NT2/D1 (cell line): ENCODE measurements around the gene GLI1.
"Not testable (repeated sequence)": the region's sequence is repeated elsewhere in the genome, so short reads cannot be mapped to it uniquely, and the experiment has no call there.

Experiments used
- DNase-seq: peaks from one replicate; pipeline ENCODE4 v3.0.0-alpha.2; 2011; ENCODE audit warnings: low read depth, low spot score
- H3K27me3 ChIP-seq: 2 replicates; pipeline ENCODE4 v1.6.0; 2011; ENCODE audit warnings: mild to moderate bottlenecking; ENCODE audit not compliant: insufficient read length, insufficient read depth
- H3K36me3 ChIP-seq: 2 replicates; pipeline ENCODE4 v1.6.1; 2011; ENCODE audit warnings: mild to moderate bottlenecking, low read length, mixed read lengths; ENCODE audit not compliant: insufficient read depth, insufficient read length
- H3K4me1 ChIP-seq: 2 replicates; pipeline ENCODE4 v1.5.1; 2011; ENCODE audit not compliant: insufficient read depth, insufficient read length
- H3K4me3 ChIP-seq: 2 replicates; pipeline ENCODE4 v1.5.1; 2011; ENCODE audit warnings: low read depth; ENCODE audit not compliant: insufficient read length
- H3K9ac ChIP-seq: 2 replicates; pipeline ENCODE4 v1.6.0; 2011; ENCODE audit warnings: low read depth; ENCODE audit not compliant: insufficient read length
- H3K9me3 ChIP-seq: 2 replicates; pipeline ENCODE4 v1.5.1; 2011; ENCODE audit warnings: mild to moderate bottlenecking, low read length; ENCODE audit not compliant: insufficient read depth
- SUZ12 ChIP-seq: IDR thresholded peaks from 2 replicates; pipeline ENCODE4 v1.6.1; 2011; ENCODE audit not compliant: insufficient read length, insufficient read depth; ENCODE audit errors: extremely low read depth
- YY1 ChIP-seq: IDR thresholded peaks from 2 replicates; pipeline ENCODE4 v1.6.1; 2011; ENCODE audit not compliant: insufficient read length, insufficient read depth
- ZNF274 ChIP-seq: IDR thresholded peaks from 2 replicates; pipeline ENCODE4 v1.6.1; 2011; ENCODE audit warnings: mild to moderate bottlenecking, low read depth, low read length

The GLI1 gene

DNA sequence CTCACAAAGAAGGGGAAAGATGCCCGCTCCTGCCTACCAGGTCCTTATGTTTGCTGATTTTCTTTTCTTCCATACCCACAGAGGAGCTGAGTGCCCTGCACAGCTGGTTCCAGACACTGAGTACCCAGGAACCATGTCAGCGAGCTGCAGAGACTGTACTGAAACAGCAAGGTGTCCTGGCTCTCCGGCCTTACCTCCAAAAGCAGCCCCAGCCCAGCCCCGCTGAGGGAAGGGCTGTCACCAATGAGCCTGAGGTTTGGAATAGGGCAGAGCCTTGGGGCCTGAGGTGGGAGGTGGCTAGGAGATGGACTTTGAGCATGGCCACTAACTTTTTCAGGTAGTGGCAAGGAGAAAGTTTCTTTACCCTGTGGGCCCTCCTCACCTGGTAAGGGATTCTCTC, 30.5 kb downstream of the GLI1 start:
- H3K27me3 ChIP-seq, result no peaks in the 10 kb centered on the region
- H3K4me1 ChIP-seq, result peaks cover 9% of the 10 kb centered on the region
- H3K9me3 ChIP-seq, result no peaks in the 10 kb centered on the region; the same call in 1 of the 2 replicates
- TF ChIP-seq ZNF274 (no peak), YY1 (no peak), SUZ12 (no peak)
- DNase-seq, result no peak
- peak overlapping the region; percentile 44 for H3K9ac ChIP-seq
- no peak overlapping the region for H3K4me3 ChIP-seq
- peaks cover 50% of the 10 kb centered on the region for H3K36me3 ChIP-seq

DNA sequence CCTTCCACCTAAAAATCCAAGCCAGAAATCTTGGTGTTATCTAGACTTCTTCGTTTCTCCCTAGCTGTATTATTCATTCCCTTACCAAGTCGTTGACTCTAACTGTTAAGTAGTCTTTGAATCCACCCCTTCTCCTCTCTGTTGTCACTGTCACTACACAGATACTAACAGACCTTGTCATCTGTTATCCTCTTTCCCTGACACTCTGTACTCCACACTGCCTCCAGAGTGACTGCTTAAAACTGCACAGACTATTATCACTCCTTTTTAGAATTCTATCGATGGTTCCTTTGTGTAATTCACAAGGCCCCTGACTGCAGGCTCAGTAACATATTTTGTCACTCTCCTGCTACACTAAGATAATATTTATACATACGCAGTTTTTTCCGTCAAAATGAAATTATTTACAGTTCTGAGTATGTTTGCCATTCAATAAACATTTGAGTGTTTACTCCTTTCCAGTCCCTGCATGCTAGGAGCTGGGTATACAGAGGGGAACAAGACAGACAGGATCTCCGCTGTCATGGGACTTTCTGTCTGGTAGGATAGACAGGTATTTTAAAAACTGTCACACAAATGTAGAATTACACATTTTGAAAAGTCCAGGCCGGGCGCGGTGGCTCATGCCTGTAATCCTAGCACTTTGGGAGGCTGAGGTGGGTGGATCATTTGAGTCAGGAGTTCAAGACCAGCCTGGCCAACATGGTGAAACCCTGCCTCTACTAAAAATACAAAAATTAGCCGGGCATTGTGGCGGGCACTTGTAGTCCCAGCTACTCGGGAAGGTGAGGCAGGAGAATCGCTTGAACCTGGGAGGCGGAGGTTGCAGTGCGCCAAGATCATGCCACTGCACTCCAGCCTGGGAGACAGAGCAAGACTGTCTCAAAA, 32.1 kb downstream of the GLI1 start:
- Histone ChIP-seq H3K4me1 (peaks cover 9% of the 10 kb centered on the region), H3K9ac (no peak overlapping the region), H3K27me3 (no peaks in the 10 kb centered on the region), H3K36me3 (peaks cover 61% of the 10 kb centered on the region), H3K4me3 (no peak overlapping the region), H3K9me3 (no peaks in the 10 kb centered on the region; the same call in 1 of the 2 replicates)
- DNase-seq, result no peak
- TF ChIP-seq SUZ12 (no peak), YY1 (no peak), ZNF274 (no peak)

DNA sequence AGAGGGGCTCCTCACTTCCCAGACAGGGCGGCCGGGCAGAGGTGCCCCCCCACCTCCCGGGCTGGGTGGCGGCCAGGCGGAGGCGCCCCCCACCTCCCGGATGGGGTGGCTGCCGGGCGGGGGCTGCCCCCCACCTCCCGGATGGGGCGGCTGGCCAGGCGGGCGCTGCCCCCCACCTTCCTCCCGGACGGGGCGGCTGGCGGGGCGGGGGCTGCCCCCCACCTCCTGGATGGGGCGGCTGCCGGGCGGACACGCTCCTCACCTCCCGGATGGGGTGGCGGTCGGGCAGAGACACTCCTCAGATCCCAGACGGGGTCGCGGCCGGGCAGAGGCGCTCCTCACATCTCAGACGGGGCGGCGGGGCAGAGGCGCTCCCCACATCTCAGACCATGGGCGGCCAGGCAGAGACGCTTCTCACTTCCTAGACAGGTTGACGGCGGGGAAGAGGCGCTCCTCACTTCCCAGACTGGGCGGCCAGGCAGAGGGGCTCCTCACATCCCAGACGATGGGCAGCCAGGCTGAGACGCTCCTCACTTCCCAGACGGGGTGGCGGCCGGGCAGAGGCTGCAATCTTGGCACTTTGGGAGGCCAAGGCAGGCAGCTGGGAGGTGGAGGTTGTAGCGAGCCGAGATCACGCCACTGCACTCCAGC, 35.6 kb downstream of the GLI1 start:
- not testable (repeated sequence) for H3K9ac ChIP-seq, H3K9me3 ChIP-seq, DNase-seq, H3K27me3 ChIP-seq, H3K4me3 ChIP-seq, H3K4me1 ChIP-seq
- peaks cover 73% of the 10 kb centered on the region for H3K36me3 ChIP-seq

DNA sequence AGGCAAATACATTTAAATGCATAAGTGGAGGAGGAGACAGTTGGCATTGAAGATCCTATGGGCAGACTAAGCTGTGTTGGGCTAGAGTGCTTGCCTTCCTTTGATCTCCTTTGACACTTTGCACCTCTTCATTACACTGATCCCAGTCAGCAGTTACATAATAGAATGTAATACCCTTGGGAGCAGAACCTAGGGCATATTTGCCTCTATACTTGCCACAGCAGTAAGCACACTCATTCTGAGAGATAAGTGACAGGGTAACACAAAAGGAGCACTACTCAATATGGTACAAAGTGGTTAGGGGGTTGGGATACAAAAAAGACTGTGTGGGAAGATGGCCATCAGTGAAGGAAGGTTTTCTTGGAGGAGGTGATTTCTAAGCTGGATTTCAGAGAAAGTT, 37.2 kb downstream of the GLI1 start:
- TF ChIP-seq ZNF274 (no peak), YY1 (no peak), SUZ12 (no peak)
- Histone ChIP-seq H3K9me3 (no peaks in the 10 kb centered on the region; the same call in 1 of the 2 replicates), H3K9ac (no peak overlapping the region), H3K36me3 (peaks cover 73% of the 10 kb centered on the region), H3K4me3 (no peak overlapping the region), H3K27me3 (no peaks in the 10 kb centered on the region), H3K4me1 (no peaks in the 10 kb centered on the region)
- DNase-seq, result no peak

DNA sequence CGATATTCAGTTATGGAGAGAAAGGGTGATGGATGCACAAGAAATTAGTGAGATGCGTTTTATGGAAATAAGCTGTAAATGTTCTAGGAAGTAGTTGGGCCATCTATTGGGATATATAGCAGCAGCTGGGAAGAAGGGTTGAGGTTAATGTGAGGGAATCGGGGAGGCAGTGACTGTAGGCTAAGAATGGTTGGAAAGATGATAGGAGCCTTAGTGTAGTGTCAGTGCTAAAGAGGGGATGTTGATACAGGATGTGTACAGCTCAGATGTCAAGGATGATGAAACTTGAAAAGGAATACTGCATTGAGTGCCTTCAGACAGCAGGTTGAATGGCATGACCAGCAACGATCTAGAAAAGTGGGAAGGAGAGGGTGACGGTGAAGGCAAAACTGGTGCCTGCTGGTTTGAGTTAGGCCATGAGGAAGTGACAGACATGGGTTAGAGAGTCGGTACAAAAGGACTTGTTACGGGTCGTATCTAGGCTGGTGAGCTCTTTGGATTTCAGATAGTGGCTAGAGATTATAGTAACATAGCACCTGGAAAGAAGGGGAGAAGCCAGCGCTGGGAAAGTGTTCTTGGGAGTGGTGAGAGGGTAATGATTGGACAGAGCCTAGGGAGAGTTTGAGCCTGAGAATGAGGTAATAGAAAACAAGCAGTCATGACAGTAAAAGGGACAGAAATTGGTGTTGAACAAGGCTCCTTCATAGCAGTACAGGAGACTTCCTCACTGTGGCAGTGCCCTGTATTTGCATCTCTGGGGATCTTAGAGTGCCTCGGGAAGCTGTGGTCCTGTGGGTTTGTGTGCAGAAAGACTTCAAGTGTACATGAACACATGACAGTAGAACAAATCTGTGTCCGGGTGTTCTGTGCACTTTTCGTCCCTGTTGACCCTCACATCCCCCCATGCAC, 37.9 kb downstream of the GLI1 start:
- H3K4me1 ChIP-seq, result no peaks in the 10 kb centered on the region
- no peak for DNase-seq
- no peaks in the 10 kb centered on the region for H3K27me3 ChIP-seq
- no peak overlapping the region for H3K9ac ChIP-seq
- no peak overlapping the region for H3K4me3 ChIP-seq
- peaks cover 74% of the 10 kb centered on the region for H3K36me3 ChIP-seq
- H3K9me3 ChIP-seq, result no peaks in the 10 kb centered on the region; the same call in 1 of the 2 replicates
- no peak for TF ChIP-seq ZNF274
- no peak for TF ChIP-seq SUZ12
- TF ChIP-seq YY1, result no peak

DNA sequence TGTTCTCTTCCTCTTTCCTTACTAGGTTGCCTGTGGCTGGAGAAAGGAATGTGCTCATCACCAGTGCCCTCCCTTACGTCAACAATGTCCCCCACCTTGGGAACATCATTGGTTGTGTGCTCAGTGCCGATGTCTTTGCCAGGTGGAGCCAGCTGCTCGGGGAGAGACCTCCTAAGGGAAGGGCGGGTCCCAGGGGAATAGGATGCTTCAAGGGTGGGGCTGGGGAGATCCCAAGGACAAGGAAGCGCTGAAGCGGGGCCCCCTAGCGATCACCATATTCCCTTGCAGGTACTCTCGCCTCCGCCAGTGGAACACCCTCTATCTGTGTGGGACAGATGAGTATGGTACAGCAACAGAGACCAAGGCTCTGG, 38.5 kb downstream of the GLI1 start:
- no peak for TF ChIP-seq SUZ12
- no peak for TF ChIP-seq ZNF274
- no peak for TF ChIP-seq YY1
- H3K4me1 ChIP-seq, result no peaks in the 10 kb centered on the region
- no peaks in the 10 kb centered on the region for H3K27me3 ChIP-seq
- H3K9me3 ChIP-seq, result no peaks in the 10 kb centered on the region; the same call in 1 of the 2 replicates
- DNase-seq, result no peak
- H3K4me3 ChIP-seq, result no peak overlapping the region
- H3K9ac ChIP-seq, result no peak overlapping the region
- peaks cover 72% of the 10 kb centered on the region for H3K36me3 ChIP-seq

DNA sequence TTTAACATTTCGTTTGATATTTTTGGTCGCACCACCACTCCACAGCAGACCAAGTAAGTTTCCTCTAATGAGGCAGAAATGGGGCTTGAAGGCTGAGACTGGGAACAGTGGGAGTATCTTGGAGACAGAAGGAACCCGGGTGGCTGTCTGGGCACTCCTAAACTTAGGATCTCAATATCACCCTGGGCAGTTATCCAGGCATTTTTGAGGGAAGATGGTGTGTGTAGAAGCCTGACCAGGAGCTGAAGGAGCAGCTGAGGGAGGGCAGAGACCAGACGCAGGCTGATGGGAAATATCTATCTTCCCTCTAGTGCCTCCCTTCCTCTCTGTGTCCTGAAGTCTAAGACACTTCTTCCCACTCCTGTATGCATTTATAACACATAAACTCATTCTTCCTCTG, 39.0 kb downstream of the GLI1 start:
- Histone ChIP-seq H3K9me3 (no peaks in the 10 kb centered on the region; the same call in 1 of the 2 replicates), H3K4me3 (no peak overlapping the region), H3K36me3 (peaks cover 77% of the 10 kb centered on the region), H3K9ac (no peak overlapping the region), H3K27me3 (no peaks in the 10 kb centered on the region), H3K4me1 (no peaks in the 10 kb centered on the region)
- no peak for DNase-seq
- TF ChIP-seq ZNF274, result no peak
- no peak for TF ChIP-seq SUZ12
- TF ChIP-seq YY1, result no peak
